CD14-positive monocyte (primary cell): Measurements from ENCODE around the gene SPTB. TPM values are rescaled to one million over a fixed set of nuclear protein-coding genes. Genes with fewer than 3 reads are reported as not detected.

Experiments used
- DNase-seq, 3 donors: peaks; one replicate each; pipeline ENCODE4 v3.0.0-alpha.2; 2011 to 2022
- H2AFZ ChIP-seq: 2 replicates; pipeline ENCODE4 v1.6.0; 2012; ENCODE audit warnings: mild to moderate bottlenecking, low read depth, low read length, inconsistent platforms; ENCODE audit not compliant: insufficient read depth, poor library complexity, severe bottlenecking
- H3K27ac ChIP-seq, 2 donors: 1 replicate in 1 of 2; 2 replicates in 1 of 2; pipeline ENCODE4 v1.5.1; 2012 to 2013; ENCODE audit warnings: low read length in 2 of 2, control low read depth in 1 of 2, inconsistent platforms in 1 of 2, low read depth in 1 of 2, mild to moderate bottlenecking in 1 of 2
- H3K27me3 ChIP-seq, 2 donors: one replicate each; pipeline versions ENCODE4 v1.6.0 to v1.6.1; 2011 to 2013; ENCODE audit warnings: low read length in 2 of 2; ENCODE audit not compliant: control insufficient read depth in 2 of 2, insufficient read depth in 2 of 2
- H3K36me3 ChIP-seq, 2 donors: replicated peaks in 1 of 2; 1 replicate in 1 of 2; 2 replicates in 1 of 2; pipeline versions ENCODE4 v1.5.1 to v1.6.1; 2012 to 2013; ENCODE audit warnings: low read length in 2 of 2, control low read depth in 1 of 2, inconsistent platforms in 1 of 2, mild to moderate bottlenecking in 1 of 2; ENCODE audit not compliant: insufficient read depth in 2 of 2, control insufficient read depth in 1 of 2
- H3K4me1 ChIP-seq, 2 donors: 1 replicate in 1 of 2; 2 replicates in 1 of 2; pipeline versions ENCODE4 v1.5.1 to v1.6.1; 2012 to 2013; ENCODE audit warnings: low read length in 2 of 2, control low read depth in 1 of 2, inconsistent platforms in 1 of 2, mild to moderate bottlenecking in 1 of 2, moderate library complexity in 1 of 2; ENCODE audit not compliant: insufficient read depth in 2 of 2, control insufficient read depth in 1 of 2
- H3K4me2 ChIP-seq: replicated peaks from 2 replicates; pipeline ENCODE3; 2012; ENCODE audit warnings: low read length, moderate library complexity, mild to moderate bottlenecking; ENCODE audit not compliant: poor library complexity, severe bottlenecking; ENCODE audit errors: extremely low read depth
- H3K4me3 ChIP-seq, 3 experiments: fragments of 200-600 bp in 1 of 3; sonication (generic) in 1 of 3; replicated peaks in 1 of 3; 1 replicate in 2 of 3; 2 replicates in 1 of 3; pipeline ENCODE4 v1.5.1; 2011 to 2013; ENCODE audit warnings: low read length in 3 of 3, mild to moderate bottlenecking in 3 of 3, control low read depth in 2 of 3, low read depth in 2 of 3, inconsistent platforms in 1 of 3, moderate library complexity in 1 of 3
- H3K79me2 ChIP-seq: 2 replicates; pipeline ENCODE4 v1.6.0; 2012; ENCODE audit warnings: mild to moderate bottlenecking, control low read depth, inconsistent platforms, low read length, moderate library complexity; ENCODE audit not compliant: insufficient read depth
- H3K9ac ChIP-seq: 2 replicates; pipeline ENCODE4 v1.6.0; 2017; ENCODE audit warnings: low read length, mild to moderate bottlenecking; ENCODE audit not compliant: insufficient read depth, poor library complexity, severe bottlenecking
- H3K9me3 ChIP-seq, 2 donors: replicated peaks in 1 of 2; 1 replicate in 1 of 2; 2 replicates in 1 of 2; pipeline versions ENCODE4 v1.5.1 to v1.6.1; 2012 to 2013; ENCODE audit warnings: low read length in 2 of 2, control low read depth in 1 of 2; ENCODE audit not compliant: control insufficient read depth in 1 of 2, insufficient read depth in 1 of 2
- H4K20me1 ChIP-seq: 2 replicates; pipeline ENCODE4 v1.6.0; 2012; ENCODE audit warnings: mild to moderate bottlenecking, low read length, control low read depth, moderate library complexity; ENCODE audit not compliant: insufficient read depth
- H3K27ac Mint-ChIP-seq, 7 donors: one replicate each; pipeline ENCODE4 v1.8.0; 2020; ENCODE audit warnings: mild to moderate bottlenecking in 7 of 7, mixed read lengths in 7 of 7, moderate library complexity in 6 of 7, inconsistent platforms in 2 of 7
- H3K27me3 Mint-ChIP-seq, 3 donors: one replicate each; pipeline ENCODE4 v1.8.0; 2021 to 2022; ENCODE audit warnings: low read depth in 3 of 3, mild to moderate bottlenecking in 3 of 3, mixed read lengths in 3 of 3, moderate library complexity in 3 of 3, inconsistent platforms in 1 of 3
- H3K36me3 Mint-ChIP-seq, 2 donors: one replicate each; pipeline ENCODE4 v1.8.0; 2020; ENCODE audit warnings: mixed read lengths in 2 of 2, inconsistent platforms in 1 of 2, mild to moderate bottlenecking in 1 of 2
- H3K4me1 Mint-ChIP-seq: one replicate; pipeline ENCODE4 v1.8.0; 2020; ENCODE audit warnings: mild to moderate bottlenecking, mixed read lengths
- H3K4me3 Mint-ChIP-seq, 2 donors: one replicate each; pipeline ENCODE4 v1.8.0; 2020; ENCODE audit warnings: mild to moderate bottlenecking in 2 of 2, mixed read lengths in 2 of 2, moderate library complexity in 1 of 2
- H3K9me3 Mint-ChIP-seq, 7 donors: one replicate each; pipeline ENCODE4 v1.8.0; 2020 to 2022; ENCODE audit warnings: mixed read lengths in 7 of 7, mild to moderate bottlenecking in 6 of 7, moderate library complexity in 6 of 7, inconsistent platforms in 2 of 7
- CTCF ChIP-seq: fragments of 200-600 bp; IDR thresholded peaks from one replicate; pipeline ENCODE4 v1.8.0; 2022; ENCODE audit warnings: antibody characterized with exemption, mild to moderate bottlenecking
- WGBS: methylation state at CpG from one replicate; pipeline ENCODE4 v1.1.5; 2013; ENCODE audit warnings: missing lambda C conversion rate; ENCODE audit not compliant: insufficient coverage; 5-methylcytosine and 5-hydroxymethylcytosine counted together
- intact Hi-C, 2 donors: fragments of 100-400 bp; cut with micrococcal nuclease; formaldehyde crosslinking; loops; one replicate each; pipeline versions ENCODE4 v1.15.0 to v1.15.1; 2023
- polyA plus RNA-seq, 3 donors: library from polyadenylated mRNA; depleted of rRNA in 1 of 3; unstranded in 2 of 3; stranded (reverse) in 1 of 3; fragments of 300-500 nt in 2 of 3; fragments of >200 nt in 1 of 3; fragmentation: Illumina TruSeq in 2 of 3; gene quantifications; 1 replicate in 2 of 3; 2 replicates in 1 of 3; pipeline ENCODE4 v1.2.3, GENCODE V29; 2012 to 2021

SPTB gene
- polyA plus RNA-seq, 3 donors: not detected

GRCh38 chr14:64764641-64765520, 114.8 kb downstream of the SPTB start:
- Histone ChIP-seq H3K79me2 (no peaks in the 10 kb centered on the region), H4K20me1 (no peaks in the 10 kb centered on the region), H2AFZ (peak overlapping the region; percentile 80), H3K27ac (no peak overlapping the region), H3K9me3 (no peaks in the 10 kb centered on the region), H3K9ac (no peak overlapping the region), H3K4me1 (peaks cover 6 to 10% of the 10 kb centered on the region in 2 donors), H3K27me3 (peaks cover 0 to 28% of the 10 kb centered on the region in 2 donors), H3K36me3 (no peaks in the 10 kb centered on the region), H3K4me2 (peak overlapping the region; percentile 75), H3K4me3 (peak overlapping the region in 1 of 3 experiments; percentile 60)
- Mint-ChIP-seq H3K4me3 (peak overlapping the region; percentile 75 to 89), H3K9me3 (peaks cover 0 to 5% (median 0%) of the 10 kb centered on the region in 7 donors), H3K27ac (peak overlapping the region in 2 of 7 donors; percentile 81 to 83), H3K27me3 (peaks cover 27 to 43% (median 38%) of the 10 kb centered on the region in 3 donors), H3K4me1 (peaks cover 25% of the 10 kb centered on the region), H3K36me3 (no peaks in the 10 kb centered on the region)
- DNase-seq: peak; percentile 53 to 67 (median 64)
- intact Hi-C loops: loop anchor here (1.0 to 2.0 kb wide), 2 partner anchors 93 to 96 kb away; no protein-coding TSS in a partner anchor
- TF ChIP-seq CTCF: peak; percentile 85
- WGBS: 31% methylated on average over 19 of the region's 29 CpGs

GRCh38 chr14:64763801-64764621, 115.7 kb downstream of the SPTB start:
- peaks cover 6 to 10% of the 10 kb centered on the region in 2 donors for H3K4me1 ChIP-seq
- Mint-ChIP-seq H3K27me3 (peaks cover 30 to 47% (median 45%) of the 10 kb centered on the region in 3 donors), H3K4me1 (peaks cover 25% of the 10 kb centered on the region)

More at GRCh38 chr14:64763801-64764621, 115.7 kb downstream of the SPTB start:
- no peak overlapping the region for H3K27ac ChIP-seq
- intact Hi-C loops: loop anchor here (1.0 to 2.0 kb wide), 2 partner anchors 92 to 95 kb away; no protein-coding TSS in a partner anchor
- WGBS: 50% methylated on average over 16 of the region's 18 CpGs
- no peaks in the 10 kb centered on the region for H4K20me1 ChIP-seq
- peaks cover 0 to 28% of the 10 kb centered on the region in 2 donors for H3K27me3 ChIP-seq
- no peak overlapping the region for H3K9ac ChIP-seq
- peak in 2 of 3 donors; percentile 12 to 42 for DNase-seq
- peak overlapping the region in 2 of 7 donors; percentile 30 to 81 for H3K27ac Mint-ChIP-seq
- TF ChIP-seq CTCF: no peak
- H3K36me3 ChIP-seq: no peaks in the 10 kb centered on the region
- H2AFZ ChIP-seq: peak overlapping the region; percentile 80
- H3K4me2 ChIP-seq: peak overlapping the region; percentile 75
- no peaks in the 10 kb centered on the region for H3K79me2 ChIP-seq
- H3K36me3 Mint-ChIP-seq: no peaks in the 10 kb centered on the region
- no peaks in the 10 kb centered on the region for H3K9me3 ChIP-seq
- H3K4me3 ChIP-seq: peak overlapping the region in 1 of 3 experiments; percentile 60
- peaks cover 0 to 5% (median 0%) of the 10 kb centered on the region in 7 donors for H3K9me3 Mint-ChIP-seq
- H3K4me3 Mint-ChIP-seq: peak overlapping the region; percentile 75 to 89
